Measurements from ENCODE around the gene ZNF804B.

ZNF804B gene

DNA sequence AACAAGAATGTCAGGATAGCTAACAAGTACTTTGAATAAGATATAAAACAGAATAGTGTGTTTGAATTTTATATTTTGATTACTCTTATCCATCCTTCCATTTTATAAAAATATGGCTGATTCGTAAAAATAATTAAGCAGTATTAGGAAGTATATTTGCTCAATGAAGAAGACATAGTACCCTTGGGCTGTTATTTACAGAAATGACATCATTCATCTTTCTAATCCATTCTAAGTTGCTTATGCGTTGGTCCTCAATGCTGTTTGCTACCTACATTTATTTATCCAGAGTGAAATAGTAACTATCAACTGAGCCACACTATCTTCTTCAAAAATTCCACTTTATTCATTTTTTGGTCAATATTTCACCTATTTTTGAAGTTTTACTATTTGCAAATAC is 2.1 kb upstream of the ZNF804B start:
- no peak overlapping the region for H3K27ac Mint-ChIP-seq
- TF ChIP-seq, protein P1, sequence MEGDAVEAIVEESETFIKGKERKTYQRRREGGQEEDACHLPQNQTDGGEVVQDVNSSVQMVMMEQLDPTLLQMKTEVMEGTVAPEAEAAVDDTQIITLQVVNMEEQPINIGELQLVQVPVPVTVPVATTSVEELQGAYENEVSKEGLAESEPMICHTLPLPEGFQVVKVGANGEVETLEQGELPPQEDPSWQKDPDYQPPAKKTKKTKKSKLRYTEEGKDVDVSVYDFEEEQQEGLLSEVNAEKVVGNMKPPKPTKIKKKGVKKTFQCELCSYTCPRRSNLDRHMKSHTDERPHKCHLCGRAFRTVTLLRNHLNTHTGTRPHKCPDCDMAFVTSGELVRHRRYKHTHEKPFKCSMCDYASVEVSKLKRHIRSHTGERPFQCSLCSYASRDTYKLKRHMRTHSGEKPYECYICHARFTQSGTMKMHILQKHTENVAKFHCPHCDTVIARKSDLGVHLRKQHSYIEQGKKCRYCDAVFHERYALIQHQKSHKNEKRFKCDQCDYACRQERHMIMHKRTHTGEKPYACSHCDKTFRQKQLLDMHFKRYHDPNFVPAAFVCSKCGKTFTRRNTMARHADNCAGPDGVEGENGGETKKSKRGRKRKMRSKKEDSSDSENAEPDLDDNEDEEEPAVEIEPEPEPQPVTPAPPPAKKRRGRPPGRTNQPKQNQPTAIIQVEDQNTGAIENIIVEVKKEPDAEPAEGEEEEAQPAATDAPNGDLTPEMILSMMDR (IDR thresholded peaks at IDR 0.05): no peak
- H3K4me1 Mint-ChIP-seq: peaks cover 15% of the 10 kb centered on the region
- H3K27me3 Mint-ChIP-seq (ENCODE audit: low read depth, poor library complexity): peaks cover 49% of the 10 kb centered on the region
- DNase-seq: no peak
- no peak overlapping the region for H3K4me3 Mint-ChIP-seq
- H3K36me3 Mint-ChIP-seq (ENCODE audit: low read depth): no peaks in the 10 kb centered on the region
- H3K9me3 Mint-ChIP-seq: no peaks in the 10 kb centered on the region

DNA sequence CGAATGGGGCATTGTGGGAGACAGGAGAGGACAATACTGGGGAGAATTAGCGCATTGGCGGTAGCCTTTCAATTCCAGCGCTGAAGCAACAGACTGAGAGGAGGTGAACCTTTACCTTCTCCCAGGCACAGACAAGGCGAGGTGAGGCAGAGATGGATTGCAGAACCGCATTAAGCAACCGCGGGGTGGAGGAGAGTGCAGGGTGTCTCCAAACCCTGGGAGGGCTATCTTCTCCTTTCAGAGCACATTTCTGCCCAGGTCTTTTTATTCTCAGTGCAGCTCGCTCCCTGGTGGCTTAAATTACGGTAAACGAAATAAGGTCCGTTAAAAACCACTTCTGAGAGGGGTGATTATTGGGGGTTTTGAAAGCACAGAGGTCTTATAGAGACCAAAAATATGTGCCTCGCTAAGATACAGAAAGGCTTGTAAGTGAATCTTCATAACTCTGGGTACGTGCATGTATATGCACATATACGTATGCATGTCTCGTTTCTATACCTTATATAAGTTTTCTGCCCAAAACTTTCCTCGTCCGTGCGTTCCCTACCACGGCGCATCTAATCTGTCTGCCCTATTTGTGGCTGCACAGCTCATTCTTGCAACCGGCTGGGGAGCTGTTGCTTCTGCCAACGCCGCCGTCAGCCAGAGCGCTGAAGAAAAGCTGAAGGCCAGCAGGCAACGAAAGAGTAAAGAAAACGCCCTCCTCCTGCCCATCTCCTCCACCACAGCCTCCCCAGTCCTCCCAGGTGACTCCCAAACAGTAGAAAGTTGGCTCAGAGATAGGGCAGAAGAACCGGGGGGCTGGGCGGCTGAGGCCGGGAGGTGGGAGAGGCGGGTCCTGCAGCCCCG is 895 bp upstream of the ZNF804B start:
- Mint-ChIP-seq H3K4me3 (peak overlapping the region; percentile 85), H3K4me1 (peaks cover 15% of the 10 kb centered on the region), H3K9me3 (no peaks in the 10 kb centered on the region), H3K36me3 (ENCODE audit: low read depth) (no peaks in the 10 kb centered on the region), H3K27ac (peak overlapping the region; percentile 29), H3K27me3 (ENCODE audit: low read depth, poor library complexity) (peaks cover 49% of the 10 kb centered on the region)
- peak; percentile 44 for DNase-seq
- TF ChIP-seq, protein P1 (IDR thresholded peaks at IDR 0.05): no peak

DNA sequence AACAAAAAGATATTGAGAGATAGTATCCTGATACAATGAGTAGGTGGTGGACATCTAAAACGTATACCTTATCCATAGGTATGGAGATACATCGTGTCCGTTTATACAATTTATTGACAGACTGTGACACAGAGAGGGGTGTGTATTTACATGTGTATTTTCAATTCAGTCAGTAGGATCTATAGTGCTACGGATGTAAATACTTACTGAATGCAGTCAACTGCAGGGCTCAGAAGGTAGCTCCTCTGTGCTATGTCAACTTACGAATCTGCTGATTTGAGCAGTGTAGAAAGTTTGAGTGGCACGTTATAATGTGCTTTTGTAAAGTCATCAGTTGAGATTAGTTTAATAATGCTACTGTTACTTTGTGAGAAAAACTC is 626 bp downstream of the ZNF804B start:
- no peak overlapping the region for H3K27ac Mint-ChIP-seq
- peak overlapping the region; percentile 85 for H3K4me3 Mint-ChIP-seq
- TF ChIP-seq, protein P1 (IDR thresholded peaks at IDR 0.05): no peak
- H3K9me3 Mint-ChIP-seq: no peaks in the 10 kb centered on the region
- H3K36me3 Mint-ChIP-seq (ENCODE audit: low read depth): no peaks in the 10 kb centered on the region
- no peak for DNase-seq
- peaks cover 49% of the 10 kb centered on the region for H3K27me3 Mint-ChIP-seq (ENCODE audit: low read depth, poor library complexity)
- peaks cover 15% of the 10 kb centered on the region for H3K4me1 Mint-ChIP-seq

DNA sequence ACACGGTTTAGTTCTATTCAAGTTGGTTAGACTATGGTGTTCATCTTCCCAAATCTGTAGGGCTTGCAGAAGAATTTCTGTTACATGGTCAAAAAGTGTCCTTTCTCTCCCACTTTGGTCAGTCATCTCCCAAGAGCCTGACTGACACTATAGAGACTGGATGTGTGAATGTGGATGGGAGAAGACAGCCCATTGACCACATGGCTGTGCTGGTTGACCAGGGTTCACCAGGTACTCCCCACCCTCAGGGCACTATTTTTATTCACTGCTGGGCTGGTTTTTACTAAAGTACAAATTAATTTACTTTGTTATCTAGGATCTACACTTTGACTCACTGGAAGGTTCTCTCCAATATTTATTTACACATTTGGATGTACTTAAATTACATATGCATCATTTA is 2.3 kb downstream of the ZNF804B start:
- Mint-ChIP-seq H3K4me1 (peaks cover 15% of the 10 kb centered on the region), H3K4me3 (no peak overlapping the region), H3K27ac (no peak overlapping the region), H3K36me3 (ENCODE audit: low read depth) (no peaks in the 10 kb centered on the region), H3K9me3 (no peaks in the 10 kb centered on the region), H3K27me3 (ENCODE audit: low read depth, poor library complexity) (peaks cover 44% of the 10 kb centered on the region)
- TF ChIP-seq, protein P1 (IDR thresholded peaks at IDR 0.05): no peak
- no peak for DNase-seq

DNA sequence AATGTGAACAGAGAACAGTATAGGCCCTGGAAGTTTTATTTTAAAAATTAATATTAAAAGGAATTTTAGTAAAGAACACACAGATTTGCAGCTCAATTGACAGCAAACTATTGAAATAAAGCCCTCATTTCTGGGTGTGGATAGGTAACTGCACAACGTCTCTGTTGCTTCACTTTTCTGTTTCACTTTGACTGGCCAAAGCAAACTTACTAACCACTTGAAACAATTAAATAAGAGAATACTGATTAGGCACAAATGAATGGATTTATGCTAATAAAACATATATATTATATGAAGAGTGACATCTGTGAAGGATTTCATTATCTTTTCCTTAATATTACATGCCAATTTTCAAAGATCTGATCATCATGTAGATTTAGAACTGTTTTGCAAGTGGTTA is 11.9 kb downstream of the ZNF804B start:
- DNase-seq: no peak
- H3K4me1 Mint-ChIP-seq: no peaks in the 10 kb centered on the region
- H3K4me3 Mint-ChIP-seq: no peak overlapping the region
- H3K27me3 Mint-ChIP-seq (ENCODE audit: low read depth, poor library complexity): peaks cover 6% of the 10 kb centered on the region
- H3K36me3 Mint-ChIP-seq (ENCODE audit: low read depth): no peaks in the 10 kb centered on the region
- TF ChIP-seq, protein P1 (IDR thresholded peaks at IDR 0.05): no peak
- H3K9me3 Mint-ChIP-seq: no peaks in the 10 kb centered on the region
- no peak overlapping the region for H3K27ac Mint-ChIP-seq

DNA sequence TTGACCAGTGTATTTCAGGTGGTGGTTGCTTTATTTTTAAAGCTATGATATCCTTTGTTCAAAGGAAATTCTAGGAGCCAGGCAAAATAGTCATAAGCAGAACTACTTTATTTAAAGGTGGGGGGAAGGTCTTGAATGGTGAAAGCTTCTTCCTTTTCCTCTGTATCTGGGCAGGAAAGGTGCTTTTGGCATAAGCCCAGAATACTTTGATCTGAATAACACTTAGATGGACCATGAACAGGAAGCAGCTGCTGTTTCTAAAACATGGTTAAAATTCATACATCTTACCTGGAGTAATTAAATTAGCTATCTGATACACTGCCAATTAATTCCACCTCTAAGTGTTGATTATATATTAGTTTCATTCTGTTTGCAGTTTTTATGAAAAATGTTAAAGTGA is 13.3 kb downstream of the ZNF804B start:
- DNase-seq: no peak
- Mint-ChIP-seq H3K36me3 (ENCODE audit: low read depth) (no peaks in the 10 kb centered on the region), H3K27ac (no peak overlapping the region), H3K27me3 (ENCODE audit: low read depth, poor library complexity) (peaks cover 3% of the 10 kb centered on the region), H3K4me3 (no peak overlapping the region), H3K4me1 (no peaks in the 10 kb centered on the region), H3K9me3 (no peaks in the 10 kb centered on the region)
- TF ChIP-seq, protein P1 (IDR thresholded peaks at IDR 0.05): no peak

Measured in nephron progenitor cell (in vitro differentiated cells).